Raji (cell line): Measurements from ENCODE around the gene FAF1.

ENCODE experiments used
- POLR2A ChIP-seq: IDR thresholded peaks from 2 replicates; pipeline ENCODE4 v1.6.1; 2011; ENCODE audit warnings: low read depth, low read length, control low read depth; ENCODE audit not compliant: insufficient read depth

The FAF1 gene

GRCh38 chr1:50609508-50609907 lies 350.6 kb downstream of the FAF1 start:
- no peak for TF ChIP-seq POLR2A

- TF ChIP-seq POLR2A, result no peak
Observed at GRCh38 chr1:50605186-50605875, 354.7 kb downstream of the FAF1 start.

GRCh38 chr1:50604580-50604979 lies 355.5 kb downstream of the FAF1 start:
- TF ChIP-seq POLR2A, result no peak

GRCh38 chr1:50603274-50604271 lies 356.5 kb downstream of the FAF1 start:
- TF ChIP-seq POLR2A, result no peak

- TF ChIP-seq POLR2A, result no peak
Observed at GRCh38 chr1:50599546-50599945, 360.5 kb downstream of the FAF1 start.

GRCh38 chr1:50595874-50596273 lies 364.2 kb downstream of the FAF1 start:
- TF ChIP-seq POLR2A, result no peak

DNA sequence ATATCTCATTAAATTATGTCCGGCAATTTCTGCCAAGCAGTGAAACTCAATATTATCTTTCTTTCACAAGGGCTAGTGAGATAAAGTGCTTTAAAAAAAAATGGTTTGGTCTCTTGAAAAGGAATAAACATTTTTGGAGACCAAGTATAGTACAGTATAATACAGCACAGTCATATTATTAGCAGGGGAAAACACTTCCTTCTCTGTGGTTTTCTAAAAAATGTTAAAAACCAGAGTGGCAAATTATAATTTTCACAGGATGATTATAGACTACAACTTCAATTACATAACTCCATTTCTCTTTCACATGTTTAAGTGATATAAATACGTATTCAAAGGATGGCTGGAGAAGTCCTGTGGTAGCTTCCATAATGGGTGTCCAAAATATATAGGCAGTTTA lies 366.6 kb downstream of the FAF1 start:
- no peak for TF ChIP-seq POLR2A

DNA sequence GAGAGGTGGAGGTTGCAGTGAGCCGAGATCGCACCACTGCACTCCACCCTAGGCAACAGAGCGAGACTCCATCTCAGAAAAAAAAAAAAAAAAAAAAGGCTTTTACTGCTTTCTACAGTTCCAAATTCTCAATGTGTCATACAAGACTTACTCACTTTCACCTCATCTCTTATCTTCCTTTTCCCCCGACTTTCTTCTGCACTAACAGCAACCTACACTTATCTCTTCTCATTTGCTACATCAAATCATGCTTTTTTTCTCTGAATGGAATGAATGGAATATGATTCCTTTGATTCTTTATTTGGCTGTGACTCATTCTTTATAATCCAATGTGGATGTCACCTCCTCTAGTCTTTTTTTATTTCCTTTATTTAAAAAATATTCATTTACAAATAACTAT lies 368.5 kb downstream of the FAF1 start:
- TF ChIP-seq POLR2A, result no peak

- no peak for TF ChIP-seq POLR2A
Observed at GRCh38 chr1:50582346-50582745, 377.7 kb downstream of the FAF1 start.

GRCh38 chr1:50570066-50570468 lies 390.0 kb downstream of the FAF1 start:
- TF ChIP-seq POLR2A, result no peak

GRCh38 chr1:50568782-50569181 lies 391.3 kb downstream of the FAF1 start:
- no peak for TF ChIP-seq POLR2A

DNA sequence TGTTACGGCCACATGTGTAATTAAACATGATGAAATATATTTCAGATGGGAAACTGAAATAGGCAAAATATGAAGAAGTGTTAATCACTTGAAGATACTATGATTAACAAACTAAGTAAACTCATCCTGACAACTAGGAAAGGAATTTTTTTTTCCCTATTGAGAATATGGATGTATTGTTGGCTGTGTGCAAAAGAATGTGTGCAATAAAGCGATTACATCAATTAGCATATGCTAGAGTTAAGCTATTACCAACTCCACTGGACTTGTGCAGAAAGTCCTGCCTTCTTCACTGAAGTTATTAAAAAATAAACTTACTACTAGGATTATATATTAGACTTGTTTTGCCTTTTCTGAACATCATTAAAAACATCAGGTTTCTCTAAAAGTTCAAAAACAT lies 393.7 kb downstream of the FAF1 start:
- TF ChIP-seq POLR2A, result no peak

DNA sequence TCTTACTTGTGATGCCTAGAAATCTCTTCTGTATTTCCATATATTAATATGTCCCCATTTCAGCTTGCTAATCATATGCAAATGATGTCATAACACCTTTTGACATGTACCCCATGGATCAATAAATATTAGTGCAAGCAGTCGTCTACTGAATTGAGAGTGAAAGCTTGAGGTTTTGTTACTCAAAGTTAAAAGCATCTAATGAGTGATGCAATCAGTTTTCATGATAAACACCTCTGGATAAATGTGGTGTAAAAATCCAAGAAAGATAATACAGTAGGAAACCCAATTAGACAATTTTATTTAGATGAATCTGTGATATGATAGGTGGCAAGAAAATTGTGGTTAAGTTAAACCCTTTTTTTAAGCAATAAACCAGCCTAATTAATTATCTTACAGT lies 395.6 kb downstream of the FAF1 start:
- TF ChIP-seq POLR2A, result no peak

- no peak for TF ChIP-seq POLR2A
Observed at GRCh38 chr1:50562106-50562505, 398.0 kb downstream of the FAF1 start.

- no peak for TF ChIP-seq POLR2A
Observed at GRCh38 chr1:50559421-50559820, 400.6 kb downstream of the FAF1 start.

DNA sequence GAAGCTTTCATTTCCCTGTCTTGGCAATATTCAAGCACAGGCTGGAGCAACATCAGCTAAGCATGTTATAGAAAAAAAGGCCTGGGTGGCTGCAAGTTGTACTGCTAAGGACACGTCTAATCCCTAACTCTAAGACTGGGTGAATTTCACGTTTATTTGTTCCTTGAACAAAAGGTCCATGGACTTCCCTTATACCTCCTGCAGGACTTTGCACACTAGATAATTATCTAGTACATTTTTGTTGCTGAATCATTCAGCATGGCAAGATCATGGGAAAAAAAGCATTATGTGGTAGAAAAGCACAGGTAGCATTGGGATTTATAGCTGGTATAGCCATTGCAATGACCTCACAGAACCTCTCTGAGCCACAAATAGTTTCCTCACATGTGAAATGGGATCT lies 406.1 kb downstream of the FAF1 start:
- no peak for TF ChIP-seq POLR2A

DNA sequence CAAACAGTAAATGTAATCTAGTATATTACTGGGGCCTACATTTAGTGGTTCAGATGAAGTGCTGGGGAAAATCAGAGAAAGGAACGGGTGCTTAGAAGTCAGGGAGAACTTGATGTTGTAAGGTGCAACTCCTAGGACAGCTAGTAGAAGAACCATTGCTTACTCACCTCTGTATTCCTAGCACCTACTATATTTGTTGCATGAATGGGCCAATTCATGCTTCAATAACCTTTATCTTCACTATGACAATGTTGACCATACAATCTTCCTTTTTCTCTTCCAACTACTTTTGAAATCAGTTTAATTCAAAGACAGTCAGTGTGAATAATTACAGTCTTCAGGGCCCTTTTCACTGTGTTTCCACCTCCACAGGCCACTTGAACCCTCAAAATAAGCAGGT lies 411.8 kb downstream of the FAF1 start:
- no peak for TF ChIP-seq POLR2A

- no peak for TF ChIP-seq POLR2A
Observed at GRCh38 chr1:50542362-50542761, 417.7 kb downstream of the FAF1 start.
